CD4-positive, alpha-beta T cell treated with Interleukin-15 for 4 hours (primary cell): Measurements from ENCODE around the gene BRAF.
"Not testable (repeated sequence)": the region's sequence is repeated elsewhere in the genome, so short reads cannot be mapped to it uniquely, and the experiment has no call there.

Experiments used
- DNase-seq: peaks from one replicate; pipeline ENCODE4 v3.0.0-alpha.2; 2020; ENCODE audit warnings: low spot score

The BRAF gene

DNA sequence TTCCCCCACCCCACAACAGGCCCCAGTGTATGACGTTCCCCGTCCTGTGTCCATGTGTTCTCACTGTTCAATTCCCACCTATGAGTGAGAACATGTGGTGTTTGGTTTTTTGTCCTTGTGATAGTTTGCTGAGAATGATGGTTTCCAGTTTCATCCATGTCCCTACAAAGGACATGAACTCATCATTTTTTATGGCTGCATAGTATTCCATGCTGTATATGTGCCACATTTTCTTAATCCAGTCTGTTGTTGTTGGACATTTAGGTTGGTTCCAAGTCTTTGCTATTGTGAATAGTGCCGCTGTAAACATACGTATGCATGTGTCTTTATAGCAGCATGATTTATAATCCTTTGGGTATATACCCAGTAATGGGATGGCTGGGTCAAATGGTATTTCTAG is 216.0 kb downstream of the BRAF start:
- DNase-seq: not testable (repeated sequence)

DNA sequence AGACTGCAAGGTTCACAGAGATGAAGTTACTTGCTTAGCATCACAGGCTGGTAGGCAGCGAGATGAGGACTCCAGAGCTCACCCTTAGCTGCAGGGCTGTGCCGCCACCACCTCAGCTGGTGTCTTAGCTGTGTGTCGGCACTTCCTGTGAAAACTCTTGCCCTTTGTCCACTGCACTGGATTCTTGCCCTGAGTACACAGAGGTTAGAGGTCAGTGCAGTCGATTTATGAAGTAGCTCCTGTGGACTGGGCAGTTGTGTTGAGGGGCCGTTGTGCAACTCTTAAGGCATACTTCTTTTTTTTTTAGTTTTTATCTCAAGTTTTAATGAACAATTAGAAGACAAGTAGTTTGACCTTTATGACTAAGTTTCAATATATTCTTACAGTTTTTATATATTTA is 217.6 kb downstream of the BRAF start:
- DNase-seq: no peak

DNA sequence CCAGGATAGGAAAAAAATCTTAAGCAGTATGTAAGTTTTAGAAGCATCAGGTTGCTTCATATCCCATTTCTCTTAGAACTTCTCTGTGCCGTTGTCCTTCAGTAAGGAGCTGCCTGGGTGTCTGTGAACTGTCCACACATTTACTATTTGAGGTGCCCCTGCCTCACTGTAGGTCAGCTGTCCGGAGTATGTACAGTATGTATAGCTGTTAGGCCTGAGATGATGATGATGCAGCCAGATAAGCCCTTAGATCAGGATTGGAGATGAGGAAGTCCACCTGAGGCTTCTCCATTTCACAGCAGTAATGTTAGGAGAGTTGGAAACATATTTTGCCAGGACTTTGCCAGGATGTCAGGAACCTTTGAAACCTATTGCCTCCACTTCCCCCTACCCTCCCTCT is 220.5 kb downstream of the BRAF start:
- DNase-seq: no peak

DNA sequence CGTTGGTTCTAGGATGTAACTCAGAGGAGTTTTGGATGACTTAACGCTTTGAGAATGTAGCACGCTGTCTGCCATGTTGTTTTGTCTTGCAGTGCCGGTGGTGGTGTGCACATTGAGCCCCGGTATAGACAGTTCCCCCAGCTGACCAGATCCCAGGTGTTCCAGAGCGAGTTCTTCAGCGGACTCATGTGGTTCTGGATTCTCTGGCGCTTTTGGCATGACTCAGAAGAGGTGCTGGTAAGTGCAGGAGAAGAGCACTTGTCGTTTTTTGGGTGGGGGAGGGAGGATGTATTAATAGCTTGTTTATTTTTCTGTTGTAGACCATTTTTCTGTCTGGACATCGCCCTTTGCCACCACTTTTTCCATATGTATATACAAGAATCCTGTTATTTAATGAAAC is 222.0 kb downstream of the BRAF start:
- DNase-seq: no peak

- no peak for DNase-seq
Observed at GRCh38 chr7:140698477-140698876, 226.3 kb downstream of the BRAF start.

DNA sequence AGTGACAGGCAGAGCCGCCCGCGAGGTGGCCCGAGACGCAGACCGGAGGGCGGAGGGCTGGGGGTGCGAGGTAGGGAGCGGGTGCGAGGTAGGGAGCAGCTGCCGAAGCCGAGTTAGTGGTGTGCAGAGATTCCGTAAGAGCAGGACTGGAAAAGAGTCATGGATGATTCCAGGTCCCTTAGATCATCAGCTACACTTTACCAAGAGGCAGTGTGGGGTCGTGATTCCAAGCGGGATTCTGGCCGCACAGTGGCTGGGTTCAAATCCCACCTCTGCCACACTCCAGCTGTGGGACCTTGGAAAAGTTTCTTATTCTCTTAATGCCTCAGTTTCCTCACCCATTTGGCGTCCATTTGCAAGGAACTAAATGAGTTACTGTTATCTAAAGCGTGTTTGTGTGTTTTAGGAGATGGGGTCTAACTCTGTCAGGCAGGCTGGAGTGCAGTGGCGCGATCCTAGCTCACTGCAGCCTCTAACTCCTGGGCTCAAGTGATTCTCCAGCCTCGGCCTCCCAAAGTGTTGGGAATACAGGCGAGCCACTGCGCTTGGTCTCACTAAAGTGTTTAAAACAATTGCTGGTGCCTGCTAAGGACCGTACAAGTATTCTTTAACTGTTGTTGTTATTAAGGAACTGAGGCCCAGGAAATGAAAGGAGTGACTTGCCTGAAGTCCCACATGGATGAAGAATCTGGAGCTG is 227.1 kb downstream of the BRAF start:
- no peak for DNase-seq

DNA sequence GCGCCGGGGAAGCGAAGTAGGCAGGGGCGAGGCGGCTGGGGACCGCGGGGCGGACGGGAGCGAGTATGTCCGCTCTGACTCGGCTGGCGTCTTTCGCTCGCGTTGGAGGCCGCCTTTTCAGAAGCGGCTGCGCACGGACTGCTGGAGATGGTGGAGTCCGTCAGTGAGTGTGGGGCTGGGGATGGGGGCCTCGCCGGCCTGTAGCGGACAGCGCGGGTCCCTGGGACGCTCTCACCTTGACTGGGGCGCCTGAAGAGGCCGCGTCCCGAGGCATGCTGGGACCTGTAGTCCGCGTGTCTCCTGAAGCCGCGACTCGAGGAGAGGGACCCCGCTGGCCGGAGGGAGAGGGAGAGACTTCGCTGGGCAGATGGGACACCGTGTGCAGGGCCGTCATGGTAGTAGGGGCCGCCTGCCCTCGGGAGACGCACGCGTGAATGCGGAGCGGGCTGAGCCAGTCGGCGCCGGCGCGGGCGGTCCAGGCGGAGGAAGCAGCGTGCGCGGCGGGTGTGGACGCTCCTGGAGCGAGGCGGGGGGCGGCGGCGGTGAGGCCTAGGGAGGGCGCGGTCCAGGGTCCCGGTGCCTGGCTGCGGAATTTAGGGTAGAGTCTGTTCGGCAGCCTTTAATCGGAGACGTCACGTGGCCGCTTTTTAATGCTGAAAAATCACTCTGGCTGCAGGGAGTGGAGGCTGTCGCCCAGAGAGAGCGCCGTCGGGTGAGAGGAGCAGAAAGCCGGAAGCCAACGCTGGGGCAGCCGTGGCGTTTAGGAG is 227.9 kb downstream of the BRAF start, which contains the start of gene NDUFB2:
Gene NDUFB2 (plus strand): TSS at position 29 of the 767 bp plus-strand sequence. CDS start 37 bp downstream, at position 66.
- peak; percentile 59 for DNase-seq

DNA sequence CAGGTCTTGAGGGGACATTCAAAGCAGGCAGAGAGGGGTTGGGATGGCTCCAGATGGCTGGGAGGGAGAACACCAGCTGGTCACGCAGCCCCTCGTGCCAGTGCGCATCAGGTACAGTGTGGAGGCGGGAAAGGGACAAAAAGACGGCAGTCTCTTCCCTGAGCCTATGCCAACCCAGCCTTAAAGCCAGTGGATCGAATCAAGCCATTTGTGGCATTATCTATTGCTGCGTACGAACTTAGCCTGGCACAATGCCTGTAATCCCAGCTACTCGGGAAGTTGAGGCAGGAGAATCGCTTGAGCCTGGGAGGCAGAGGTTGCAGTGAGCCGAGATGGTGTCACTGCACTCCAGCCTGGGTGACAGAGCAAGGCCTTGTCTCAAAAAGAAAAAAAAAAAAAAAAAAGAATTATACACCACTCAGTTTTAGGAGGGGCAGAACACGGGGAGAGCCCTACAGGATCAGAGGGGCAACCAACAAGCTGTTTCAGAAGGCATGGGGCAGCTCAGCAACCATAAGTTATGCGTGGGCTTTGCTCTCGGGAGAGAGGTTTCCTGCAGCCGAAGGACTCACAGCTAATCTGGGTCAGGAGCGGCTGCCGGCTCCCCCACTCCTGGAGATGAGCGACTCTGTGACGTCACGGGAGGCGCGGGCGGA is 228.6 kb downstream of the BRAF start:
- DNase-seq: peak; percentile 90

DNA sequence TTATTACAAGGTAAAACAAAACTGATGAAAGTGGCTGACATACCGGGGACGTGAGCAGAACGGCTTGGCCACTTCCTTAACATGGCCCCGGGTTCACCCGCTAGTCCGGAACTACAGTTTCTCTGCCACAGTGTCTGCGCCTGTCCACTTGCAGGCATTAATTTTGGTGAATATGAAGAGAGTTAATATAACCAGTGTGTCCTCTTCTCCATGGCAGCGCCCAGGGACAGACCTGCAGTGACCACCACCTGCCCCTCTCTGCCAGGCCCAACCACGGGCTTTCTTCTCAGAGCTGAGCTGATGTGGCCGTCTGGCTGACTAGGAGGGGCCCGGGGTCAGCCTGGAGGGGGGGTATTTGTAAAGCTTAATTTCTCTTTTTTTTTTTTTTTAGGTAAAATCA is 229.3 kb downstream of the BRAF start:
- DNase-seq: no peak

GRCh38 chr7:140694592-140694991 is 230.1 kb downstream of the BRAF start:
- DNase-seq: no peak

GRCh38 chr7:140693849-140694248 is 230.9 kb downstream of the BRAF start:
- DNase-seq: not testable (repeated sequence)

GRCh38 chr7:140691376-140692045 is 233.2 kb downstream of the BRAF start:
- DNase-seq: no peak

DNA sequence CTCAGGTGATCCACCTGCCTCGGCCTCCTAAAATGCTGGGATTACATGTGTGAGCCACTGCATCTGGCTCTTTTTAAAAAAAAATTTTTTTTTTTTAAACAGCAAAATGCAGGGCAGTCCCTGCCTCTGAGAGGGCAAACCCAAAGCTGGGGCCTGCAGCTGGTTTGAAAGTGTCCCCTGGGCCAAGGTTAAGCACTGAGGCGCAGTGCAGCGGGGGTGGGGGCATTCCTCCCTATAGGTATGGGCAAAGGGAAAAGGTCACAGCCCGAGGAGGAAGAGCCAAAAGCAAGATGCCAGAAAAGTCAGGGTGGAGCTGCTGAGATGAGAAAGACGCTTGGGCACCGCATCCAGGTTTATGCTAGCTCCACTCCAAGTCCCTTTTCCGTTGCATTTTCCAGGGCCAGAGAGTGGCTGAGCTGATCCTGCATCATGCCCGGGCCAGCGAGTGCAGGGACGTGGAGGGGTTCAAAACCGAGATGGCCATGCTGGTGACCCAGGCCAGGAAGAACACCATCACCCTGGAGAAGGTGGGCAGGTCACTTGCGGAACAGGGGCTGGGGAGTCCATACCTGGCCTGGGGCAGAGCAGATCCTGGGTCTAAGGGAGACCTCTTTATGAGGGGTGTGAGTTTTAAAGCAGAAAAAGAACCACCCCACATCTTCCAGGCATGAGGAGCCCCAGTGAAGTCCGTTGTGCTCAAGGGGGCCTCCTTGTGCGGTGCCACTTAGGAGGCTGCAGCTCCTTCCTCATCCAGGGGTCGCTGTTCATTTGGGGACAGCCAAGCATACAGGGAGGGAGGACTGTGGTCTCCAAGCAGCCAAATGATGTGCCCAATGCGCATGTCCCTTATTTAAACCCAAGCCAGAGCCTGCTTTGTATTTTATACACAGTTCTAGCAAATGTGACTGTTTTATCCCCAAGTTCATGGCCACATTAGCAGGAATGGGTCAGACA is 235.3 kb downstream of the BRAF start:
- no peak for DNase-seq

GRCh38 chr7:140688341-140688740 is 236.4 kb downstream of the BRAF start:
- no peak for DNase-seq

GRCh38 chr7:140686921-140687320 is 237.8 kb downstream of the BRAF start:
- no peak for DNase-seq

GRCh38 chr7:140685407-140686087 is 239.2 kb downstream of the BRAF start:
- no peak for DNase-seq

GRCh38 chr7:140684066-140684950 is 240.4 kb downstream of the BRAF start:
- DNase-seq: no peak

GRCh38 chr7:140683657-140684056 is 241.1 kb downstream of the BRAF start:
- DNase-seq: no peak

GRCh38 chr7:140681766-140682165 is 243.0 kb downstream of the BRAF start:
- DNase-seq: no peak

DNA sequence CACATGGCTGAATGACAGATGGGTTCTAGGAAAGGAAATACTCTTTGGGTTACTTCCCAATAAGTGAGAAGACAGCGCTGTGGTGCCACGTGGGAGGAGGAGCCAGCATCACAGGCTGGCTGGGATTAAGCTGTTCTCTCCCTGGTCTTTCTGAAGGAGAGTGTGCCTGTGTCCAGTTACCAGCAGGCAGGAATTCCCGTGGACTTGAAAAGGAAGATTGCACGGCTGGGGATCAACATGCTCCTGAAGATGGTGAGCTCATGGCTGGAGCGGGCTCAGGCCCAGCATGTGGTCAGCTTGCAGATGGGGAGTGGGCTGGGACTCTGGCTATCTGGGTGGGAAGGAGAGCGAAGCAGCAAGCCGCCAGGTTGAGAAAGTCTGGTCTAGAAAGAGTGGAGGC is 243.8 kb downstream of the BRAF start:
- DNase-seq: no peak
